C4-2B (cell line): ENCODE results near the gene MNAT1.

ENCODE experiments used
- H3K27ac ChIP-seq: fragments of 450-650 bp; 2 replicates; pipeline ENCODE4 v1.5.1; 2017
- ZFX ChIP-seq: fragments of 450-650 bp; IDR thresholded peaks from 2 replicates; pipeline ENCODE4 v1.6.1; 2017
- TF ChIP-seq, protein P1 (sequence below): fragments of 450-650 bp; conservative IDR thresholded peaks from 2 replicates; pipeline ENCODE4 v1.5.1; 2017; ENCODE audit warnings: mild to moderate bottlenecking

MNAT1 gene

DNA sequence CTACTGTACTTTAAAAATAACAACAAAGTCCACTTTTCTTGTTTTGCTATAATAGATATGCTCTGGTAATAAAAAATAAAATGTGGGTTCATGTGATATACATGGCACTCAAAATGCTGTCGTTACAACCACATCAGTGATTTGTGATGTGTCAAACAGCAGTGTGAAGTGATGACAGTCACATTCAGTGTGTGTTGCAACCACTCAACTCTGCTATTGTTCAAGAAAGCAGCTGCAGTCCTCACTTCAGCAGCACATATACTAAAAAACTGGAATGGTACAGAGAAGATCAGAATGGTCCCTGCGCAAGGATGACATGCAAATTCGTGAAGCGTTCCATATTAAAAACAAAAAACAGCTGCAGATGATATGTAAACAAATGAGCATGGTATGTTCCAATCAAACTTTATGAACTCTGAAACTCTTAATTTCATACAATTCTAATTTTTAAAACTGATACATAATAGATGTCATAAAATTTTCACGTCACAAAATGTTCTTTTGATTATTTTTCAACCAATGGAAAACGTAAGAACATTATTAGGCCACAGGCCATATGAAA is 239.6 kb downstream of the MNAT1 start:
- no peak for TF ChIP-seq ZFX
- TF ChIP-seq, protein P1, sequence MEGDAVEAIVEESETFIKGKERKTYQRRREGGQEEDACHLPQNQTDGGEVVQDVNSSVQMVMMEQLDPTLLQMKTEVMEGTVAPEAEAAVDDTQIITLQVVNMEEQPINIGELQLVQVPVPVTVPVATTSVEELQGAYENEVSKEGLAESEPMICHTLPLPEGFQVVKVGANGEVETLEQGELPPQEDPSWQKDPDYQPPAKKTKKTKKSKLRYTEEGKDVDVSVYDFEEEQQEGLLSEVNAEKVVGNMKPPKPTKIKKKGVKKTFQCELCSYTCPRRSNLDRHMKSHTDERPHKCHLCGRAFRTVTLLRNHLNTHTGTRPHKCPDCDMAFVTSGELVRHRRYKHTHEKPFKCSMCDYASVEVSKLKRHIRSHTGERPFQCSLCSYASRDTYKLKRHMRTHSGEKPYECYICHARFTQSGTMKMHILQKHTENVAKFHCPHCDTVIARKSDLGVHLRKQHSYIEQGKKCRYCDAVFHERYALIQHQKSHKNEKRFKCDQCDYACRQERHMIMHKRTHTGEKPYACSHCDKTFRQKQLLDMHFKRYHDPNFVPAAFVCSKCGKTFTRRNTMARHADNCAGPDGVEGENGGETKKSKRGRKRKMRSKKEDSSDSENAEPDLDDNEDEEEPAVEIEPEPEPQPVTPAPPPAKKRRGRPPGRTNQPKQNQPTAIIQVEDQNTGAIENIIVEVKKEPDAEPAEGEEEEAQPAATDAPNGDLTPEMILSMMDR: no peak
- no peak overlapping the region for H3K27ac ChIP-seq

DNA sequence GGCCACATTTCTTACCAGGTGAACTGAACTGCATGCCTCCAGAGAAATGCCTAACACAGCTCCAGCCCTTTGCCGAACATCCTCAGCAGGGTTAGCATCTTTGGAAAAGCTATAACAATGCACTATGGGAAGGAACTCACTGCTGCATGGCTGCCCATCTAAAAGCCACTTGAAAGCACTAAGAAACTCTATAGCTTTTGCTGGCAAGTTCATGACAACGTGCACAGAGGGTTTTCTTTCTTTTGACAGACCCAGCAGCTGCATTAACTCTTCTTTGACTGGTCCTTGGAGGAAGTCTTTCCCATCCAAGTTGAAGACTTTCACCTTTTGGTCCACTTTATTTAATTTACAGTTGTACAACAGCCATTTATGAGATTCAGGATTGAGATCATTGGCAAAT is 241.0 kb downstream of the MNAT1 start:
- H3K27ac ChIP-seq: no peak overlapping the region
- no peak for TF ChIP-seq ZFX
- TF ChIP-seq, protein P1: no peak

DNA sequence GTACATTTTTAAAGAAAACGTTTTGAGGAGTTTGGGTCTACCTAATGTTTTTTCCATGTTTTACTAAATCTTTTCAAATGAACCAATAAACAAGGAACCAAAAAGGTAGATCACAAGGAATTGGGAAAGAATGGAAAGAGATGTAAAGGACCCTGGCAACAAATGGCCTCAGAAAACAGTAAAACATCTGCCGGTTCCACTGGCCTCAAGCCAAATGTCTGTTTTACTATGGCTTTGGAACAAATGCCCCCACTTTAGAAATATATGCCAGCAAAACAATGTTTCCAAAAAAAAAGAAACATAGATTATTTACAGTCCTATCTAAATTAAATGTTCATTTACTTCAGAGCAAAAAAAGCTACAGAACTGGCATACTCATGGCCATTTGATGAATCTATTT is 243.3 kb downstream of the MNAT1 start:
- TF ChIP-seq, protein P1: no peak
- no peak for TF ChIP-seq ZFX
- H3K27ac ChIP-seq: no peak overlapping the region

DNA sequence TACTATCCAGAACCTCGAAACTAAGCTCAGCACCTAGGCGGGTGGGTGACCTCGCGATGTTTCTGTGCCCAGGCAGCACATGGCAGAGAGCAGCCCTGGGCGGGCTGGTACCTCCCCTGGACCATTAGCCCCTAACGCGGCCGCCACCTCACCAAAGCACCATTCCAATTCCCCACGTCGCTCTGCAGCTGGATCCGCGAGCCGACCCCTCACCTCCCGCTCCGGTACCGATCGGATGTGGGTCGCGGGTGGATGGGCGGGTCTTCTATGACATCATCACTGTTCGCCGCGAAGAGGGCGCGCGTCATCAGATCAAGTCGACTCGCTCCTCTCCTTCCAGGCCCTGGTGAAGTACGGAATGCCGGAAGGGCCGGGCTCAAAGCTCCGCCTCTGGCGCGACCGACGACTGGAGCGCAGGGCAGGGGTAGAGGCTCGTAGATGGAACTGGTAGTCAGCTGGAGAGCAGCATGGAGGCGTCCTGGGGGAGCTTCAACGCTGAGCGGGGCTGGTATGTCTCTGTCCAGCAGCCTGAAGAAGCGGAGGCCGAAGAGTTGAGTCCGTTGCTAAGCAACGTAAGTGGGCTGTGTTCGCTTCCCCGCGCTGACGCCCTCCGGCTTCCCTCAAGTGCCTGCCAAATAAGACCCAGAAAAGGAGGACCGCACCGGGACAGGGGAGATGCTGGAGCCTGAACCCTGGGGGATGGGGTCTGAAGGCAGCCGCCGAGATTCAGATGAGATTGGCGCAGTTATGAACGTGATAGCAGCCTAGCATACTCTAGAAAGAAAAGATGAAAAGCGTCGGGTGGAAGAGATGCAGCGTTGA is 246.5 kb downstream of the MNAT1 start, which contains the start of the genes SLC38A6 and TRMT5:
Gene SLC38A6 (plus strand): TSS at position 435 of the 822 bp plus-strand sequence. CDS start 33 bp downstream, at position 468.
Gene TRMT5 (minus strand): TSS at position 269 of the 822 bp plus-strand sequence. CDS start 106 bp downstream, at position 163.
- H3K27ac ChIP-seq: peak within 1 kb of the TSS; percentile 82

DNA sequence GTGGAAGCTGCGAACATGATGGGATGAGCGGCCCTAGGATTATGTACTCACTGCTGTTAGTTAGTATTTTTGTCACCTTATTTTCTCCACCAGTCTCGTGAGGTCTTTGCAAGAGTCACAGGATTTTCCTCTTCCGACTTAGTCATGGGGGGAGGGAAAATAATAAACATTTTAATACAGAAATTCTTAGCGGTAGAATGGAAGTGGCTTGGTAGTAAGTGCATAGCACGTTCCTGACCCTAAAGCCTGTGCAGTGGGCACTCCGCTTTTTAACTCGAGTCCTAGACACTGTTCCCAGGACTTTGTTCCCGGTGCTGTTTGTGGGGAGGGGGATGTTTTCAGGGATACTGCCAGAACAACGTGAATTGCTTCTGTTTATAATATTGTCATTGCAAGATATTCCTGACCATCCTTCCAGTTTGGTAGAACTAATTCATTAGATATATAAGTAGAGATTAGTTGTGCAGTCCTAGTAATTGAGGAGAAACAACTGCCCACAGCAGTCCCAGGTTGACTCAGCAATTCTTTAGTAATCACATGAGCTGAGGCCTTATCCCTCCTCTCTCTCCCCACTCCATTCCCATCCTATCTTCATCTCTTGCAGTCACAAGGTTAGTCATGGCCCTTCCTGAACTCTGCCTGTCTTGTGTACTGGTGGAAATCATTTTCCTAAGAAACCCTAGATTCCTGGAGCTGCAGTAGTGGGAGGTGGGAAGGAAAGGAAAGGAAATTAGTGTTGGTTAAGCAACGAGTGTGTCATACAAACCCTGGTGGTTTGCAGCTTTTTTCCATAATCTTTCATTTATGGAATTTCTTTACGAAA is 247.3 kb downstream of the MNAT1 start:
- peak overlapping the region; percentile 82 for H3K27ac ChIP-seq
- TF ChIP-seq ZFX: no peak
- TF ChIP-seq, protein P1: no peak

More for the DNA sequence above, 246.5 kb downstream of the MNAT1 start, which contains the start of the genes SLC38A6 and TRMT5:
- no peak for TF ChIP-seq ZFX
- TF ChIP-seq, protein P1: no peak

DNA sequence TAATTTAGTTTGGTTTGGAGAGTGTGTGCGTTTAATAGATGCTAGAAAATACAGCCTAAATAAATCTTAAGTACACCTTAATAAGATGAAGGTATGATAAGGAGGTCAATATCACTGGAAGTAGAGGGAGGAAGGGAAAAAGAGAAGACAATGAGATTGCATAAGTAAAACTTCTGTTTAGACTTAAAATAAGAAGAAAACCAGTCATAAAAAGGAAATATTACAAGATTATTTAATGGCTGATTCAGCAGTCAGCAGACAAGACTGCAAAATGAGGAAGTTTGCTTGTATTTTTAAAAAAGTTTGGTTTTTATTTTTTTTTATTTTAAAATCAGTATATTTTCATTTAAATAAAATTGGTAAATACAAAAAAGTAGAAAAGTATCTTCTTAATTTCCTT is 249.6 kb downstream of the MNAT1 start:
- no peak overlapping the region for H3K27ac ChIP-seq
- no peak for TF ChIP-seq ZFX
- TF ChIP-seq, protein P1: no peak
